ENCODE data around the gene ALDH1L2.

Gene ALDH1L2

DNA sequence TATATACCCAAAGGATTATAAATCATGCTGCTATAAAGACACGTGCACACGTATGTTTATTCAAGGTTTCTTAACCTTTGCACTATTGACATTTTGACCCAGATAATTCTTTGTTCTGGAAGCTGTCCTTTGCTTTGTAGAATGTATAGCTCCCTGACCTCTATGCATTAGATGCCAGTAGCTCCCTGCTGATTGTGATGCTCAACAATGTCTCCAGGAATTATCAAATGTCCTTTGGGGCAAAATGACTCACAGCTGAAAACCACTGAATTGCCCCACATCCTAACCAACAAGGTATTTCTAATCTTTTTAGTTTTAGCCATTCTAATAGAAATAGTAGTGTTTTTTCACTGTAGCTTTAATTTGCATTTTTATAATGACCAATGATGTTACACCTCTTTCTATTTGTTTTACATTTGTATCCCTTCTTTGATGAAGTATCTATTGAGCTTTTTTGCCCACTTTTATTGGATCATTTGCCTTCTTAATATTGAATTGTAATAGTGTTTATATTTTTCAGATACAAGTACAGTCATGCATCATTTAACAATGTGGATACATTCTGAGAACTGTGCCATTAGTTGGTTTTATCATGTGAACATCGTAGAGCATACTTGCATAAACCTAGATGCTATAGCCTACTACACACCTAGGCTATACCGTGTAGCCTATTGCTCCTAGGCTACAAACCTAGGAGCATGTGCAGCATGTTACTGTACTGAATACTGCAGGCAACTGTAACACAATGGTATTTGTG is 108.5 kb downstream of the ALDH1L2 start:
- no peak for DNase-seq

DNA sequence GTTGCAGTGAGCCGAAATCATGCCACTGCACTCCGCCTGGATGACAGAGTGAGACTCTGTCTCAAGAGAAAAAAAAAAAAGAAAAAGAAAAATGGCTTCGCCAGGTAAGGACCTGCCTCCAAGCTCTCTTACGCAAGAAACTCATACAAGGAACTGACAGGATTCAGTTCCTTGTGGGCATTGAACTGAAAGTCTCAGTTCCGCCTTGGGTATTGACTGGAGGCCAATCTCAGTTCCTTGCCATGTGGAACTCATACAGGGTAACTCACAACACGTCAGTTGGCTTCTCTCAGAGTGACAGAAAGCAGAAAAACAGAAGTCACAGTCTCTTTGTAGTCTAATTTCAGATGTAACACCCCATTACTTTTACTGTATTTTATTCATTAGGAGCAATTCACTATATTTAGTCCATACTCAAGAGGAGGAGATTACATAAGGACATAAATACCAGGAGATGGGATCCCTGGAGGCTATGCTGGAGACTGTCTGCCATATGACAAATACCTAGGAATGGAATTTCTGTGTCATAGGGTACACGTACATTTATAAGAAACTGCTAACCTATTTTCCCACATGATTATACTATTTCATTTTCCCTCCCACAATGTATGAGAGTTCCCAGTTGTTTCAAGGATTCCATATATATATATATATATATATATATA is 109.5 kb downstream of the ALDH1L2 start:
- no peak for DNase-seq

DNA sequence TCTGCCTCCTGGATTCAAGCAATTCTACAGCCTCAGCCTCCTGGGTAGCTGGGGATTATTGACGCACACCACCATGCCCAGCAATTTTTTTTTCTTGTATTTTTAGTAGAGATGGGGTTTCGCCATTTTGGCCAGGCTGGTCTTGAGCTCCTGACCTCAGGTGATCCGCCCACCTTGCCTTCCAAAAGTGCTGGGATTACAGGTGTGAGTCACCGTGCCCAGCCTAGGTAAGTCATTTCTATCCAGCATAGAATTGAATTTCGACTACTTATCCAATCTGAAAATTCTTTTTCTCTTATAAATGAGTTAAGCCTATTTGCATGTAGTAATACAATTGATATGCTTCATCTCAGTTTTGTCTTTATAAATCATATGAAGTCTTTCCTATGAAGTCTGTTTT is 111.0 kb downstream of the ALDH1L2 start:
- no peak for DNase-seq

DNA sequence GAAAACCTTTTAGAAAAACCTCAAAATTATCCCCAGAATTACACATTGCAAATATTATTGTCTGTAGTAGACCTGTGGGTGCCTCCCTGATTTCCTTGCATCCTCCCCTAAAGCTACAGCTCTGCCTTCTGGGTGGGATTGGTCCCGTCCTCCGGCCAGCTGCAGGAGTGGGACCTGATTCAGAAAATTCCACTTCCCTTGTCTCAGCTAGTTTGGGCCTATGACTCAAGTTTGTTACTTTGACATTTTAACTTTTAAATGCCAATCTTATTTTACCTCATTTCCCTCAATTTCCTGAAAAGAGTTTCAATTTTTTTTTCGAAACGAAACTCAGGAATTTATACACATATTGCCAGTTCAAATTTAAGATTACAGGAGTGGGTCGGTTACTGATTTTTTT is 113.0 kb downstream of the ALDH1L2 start:
- DNase-seq, result no peak
